Embryonic facial prominence (tissue), 1 donor: ENCODE data around the gene BRPF3.
"Not testable (repeated sequence)": the region's sequence is repeated elsewhere in the genome, so short reads cannot be mapped to it uniquely, and the experiment has no call there.

ENCODE experiments used
- DNase-seq: peaks from one replicate; pipeline ENCODE4 v3.0.0-alpha.2; 2016; ENCODE audit errors: extremely low spot score

Gene BRPF3

DNA sequence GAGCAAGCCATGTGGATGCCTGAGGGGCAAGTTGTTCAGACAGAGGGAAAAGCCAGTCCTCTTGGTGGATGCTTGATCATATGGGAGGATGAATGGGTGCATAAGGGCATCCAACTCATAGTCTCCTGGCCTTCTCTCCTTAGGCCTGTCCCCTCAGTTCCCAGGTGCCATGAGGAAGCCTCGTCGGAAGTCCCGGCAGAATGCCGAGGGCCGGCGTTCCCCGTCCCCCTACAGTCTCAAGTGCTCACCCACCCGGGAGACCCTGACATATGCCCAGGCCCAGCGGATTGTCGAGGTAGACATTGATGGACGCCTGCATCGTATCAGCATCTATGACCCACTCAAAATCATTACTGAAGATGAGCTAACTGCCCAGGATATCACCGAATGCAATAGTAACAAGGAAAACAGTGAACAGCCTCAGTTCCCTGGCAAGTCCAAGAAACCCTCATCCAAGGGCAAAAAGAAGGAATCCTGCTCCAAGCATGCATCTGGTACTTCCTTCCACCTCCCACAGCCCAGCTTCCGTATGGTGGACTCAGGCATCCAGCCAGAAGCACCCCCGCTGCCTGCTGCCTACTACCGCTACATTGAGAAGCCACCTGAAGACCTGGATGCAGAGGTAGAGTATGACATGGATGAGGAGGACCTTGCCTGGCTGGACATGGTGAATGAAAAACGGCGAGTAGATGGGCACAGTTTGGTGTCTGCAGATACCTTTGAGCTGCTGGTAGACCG lies 3.8 kb downstream of the BRPF3 start:
- DNase-seq: no peak

DNA sequence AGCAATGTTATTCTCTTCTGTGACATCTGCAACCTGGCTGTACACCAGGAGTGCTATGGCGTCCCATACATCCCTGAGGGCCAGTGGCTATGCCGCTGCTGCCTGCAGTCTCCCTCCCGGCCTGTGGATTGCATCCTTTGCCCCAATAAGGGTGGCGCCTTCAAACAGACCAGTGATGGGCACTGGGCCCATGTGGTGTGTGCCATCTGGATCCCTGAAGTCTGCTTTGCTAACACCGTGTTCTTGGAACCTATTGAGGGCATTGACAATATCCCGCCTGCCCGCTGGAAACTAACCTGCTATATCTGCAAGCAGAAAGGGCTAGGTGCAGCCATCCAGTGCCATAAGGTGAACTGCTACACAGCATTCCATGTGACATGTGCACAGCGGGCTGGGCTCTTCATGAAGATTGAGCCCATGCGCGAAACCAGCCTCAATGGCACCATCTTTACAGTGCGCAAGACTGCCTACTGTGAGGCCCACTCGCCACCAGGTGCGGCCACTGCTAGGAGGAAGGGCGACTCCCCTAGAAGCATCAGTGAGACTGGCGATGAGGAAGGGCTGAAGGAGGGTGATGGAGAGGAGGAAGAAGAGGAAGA lies 4.6 kb downstream of the BRPF3 start:
- DNase-seq: no peak

GRCh38 chr6:36201612-36202011 lies 5.1 kb downstream of the BRPF3 start:
- no peak for DNase-seq

- DNase-seq: no peak
These were observed 5.6 kb downstream of the BRPF3 start for GRCh38 chr6:36202101-36202500.

GRCh38 chr6:36204068-36204753 lies 7.7 kb downstream of the BRPF3 start:
- DNase-seq: no peak

- DNase-seq: no peak
These were observed 10.6 kb downstream of the BRPF3 start for GRCh38 chr6:36207155-36207554.

- no peak for DNase-seq
These were observed 13.1 kb downstream of the BRPF3 start for GRCh38 chr6:36209606-36210005.

- no peak for DNase-seq
These were observed 13.6 kb downstream of the BRPF3 start for GRCh38 chr6:36210182-36210581.

DNA sequence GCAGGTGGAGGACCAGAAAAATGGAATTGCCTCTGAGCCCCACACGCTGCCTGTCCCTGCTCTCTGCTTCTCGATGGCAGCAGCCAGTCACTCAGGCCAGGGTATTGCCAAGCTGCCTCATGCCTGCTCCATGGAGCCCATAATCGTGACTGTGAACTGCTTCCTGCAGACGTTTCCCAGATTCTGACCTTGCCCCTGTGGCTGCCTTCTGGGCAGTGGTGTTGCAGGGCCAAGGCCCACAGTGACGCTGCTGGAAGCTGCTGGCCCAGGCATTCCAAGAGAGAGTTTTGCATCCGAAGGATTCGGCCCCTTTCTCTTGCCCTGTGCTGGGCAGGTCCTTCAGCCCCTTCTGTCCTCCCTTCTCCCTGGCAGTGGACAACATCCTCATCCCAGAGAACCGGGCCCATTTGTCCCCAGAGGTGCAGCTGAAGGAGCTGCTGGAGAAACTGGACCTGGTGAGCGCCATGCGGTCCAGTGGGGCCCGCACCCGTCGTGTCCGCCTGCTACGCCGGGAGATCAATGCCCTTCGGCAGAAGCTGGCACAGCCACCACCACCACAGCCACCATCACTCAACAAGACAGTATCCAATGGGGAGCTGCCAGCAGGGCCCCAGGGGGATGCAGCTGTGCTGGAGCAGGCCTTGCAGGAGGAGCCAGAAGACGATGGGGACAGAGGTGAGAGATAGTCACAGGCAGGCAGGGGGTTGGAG lies 14.5 kb downstream of the BRPF3 start:
- DNase-seq: no peak

GRCh38 chr6:36216559-36216958 lies 20.0 kb downstream of the BRPF3 start:
- DNase-seq: no peak

GRCh38 chr6:36217188-36217587 lies 20.6 kb downstream of the BRPF3 start:
- no peak for DNase-seq

DNA sequence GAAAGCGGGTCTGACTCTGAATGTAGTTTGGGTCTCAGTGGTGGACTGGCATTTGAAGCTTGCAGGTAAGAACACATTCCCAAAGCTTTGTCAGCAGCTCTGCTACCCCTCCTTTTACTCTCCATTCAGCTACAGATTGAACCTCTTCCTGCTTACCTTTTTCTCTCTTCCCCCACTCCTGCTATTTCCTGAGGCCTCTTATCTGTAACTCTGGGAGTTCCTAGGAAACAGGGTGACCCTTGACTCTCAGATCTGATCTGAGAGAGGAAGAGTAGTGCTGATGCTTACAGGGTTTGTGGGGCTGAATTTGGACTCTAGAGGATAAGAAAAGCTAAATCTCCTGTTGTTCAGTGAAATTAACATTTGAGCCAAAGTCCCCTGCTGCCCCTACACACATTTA lies 21.4 kb downstream of the BRPF3 start:
- no peak for DNase-seq

- not testable (repeated sequence) for DNase-seq
These were observed 22.0 kb downstream of the BRPF3 start for GRCh38 chr6:36218516-36218915.

GRCh38 chr6:36219081-36219480 lies 22.5 kb downstream of the BRPF3 start:
- DNase-seq: no peak

GRCh38 chr6:36220226-36220625 lies 23.7 kb downstream of the BRPF3 start:
- no peak for DNase-seq

DNA sequence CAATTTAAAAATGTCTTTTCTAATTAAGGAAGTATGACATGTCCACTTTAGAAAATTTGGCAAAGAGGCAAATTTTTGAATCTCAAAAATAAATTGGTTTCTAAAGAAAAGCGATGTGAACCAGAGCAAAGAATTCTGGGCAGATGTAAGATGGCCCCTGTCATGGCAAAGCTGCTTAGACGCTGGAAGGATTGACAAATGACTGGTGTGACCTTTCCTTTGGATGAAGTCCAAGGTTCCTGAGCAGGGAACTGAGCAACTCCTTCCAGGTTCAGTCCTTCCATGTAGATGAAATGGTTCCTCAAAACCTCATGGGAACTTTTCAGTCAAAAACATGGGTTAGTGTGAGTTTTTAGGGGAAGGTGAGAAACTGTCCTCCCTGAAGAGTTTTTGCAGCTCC lies 25.1 kb downstream of the BRPF3 start:
- DNase-seq: no peak

GRCh38 chr6:36222924-36223323 lies 26.4 kb downstream of the BRPF3 start:
- no peak for DNase-seq

DNA sequence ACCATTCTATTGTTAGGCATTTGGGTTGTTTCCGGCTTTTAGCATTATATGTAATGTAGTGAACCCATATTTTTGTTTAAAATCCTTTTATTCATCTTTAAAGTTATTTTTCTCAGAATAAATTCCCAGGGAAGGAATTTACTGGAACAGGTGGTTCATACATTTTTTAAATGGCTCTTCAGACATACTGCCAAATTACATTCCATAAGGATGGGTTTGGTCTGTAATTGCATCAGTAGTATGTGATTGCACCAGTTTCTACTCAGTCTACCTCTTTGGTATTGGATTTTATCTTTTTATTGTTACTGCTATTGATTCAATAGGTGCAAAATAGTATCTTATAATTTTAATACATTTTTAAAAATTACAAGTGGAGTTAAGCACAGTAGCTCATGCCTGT lies 27.2 kb downstream of the BRPF3 start:
- DNase-seq: no peak

GRCh38 chr6:36224918-36225461 lies 28.4 kb downstream of the BRPF3 start:
- no peak for DNase-seq

- DNase-seq: no peak
These were observed 30.0 kb downstream of the BRPF3 start for GRCh38 chr6:36226438-36227047.

DNA sequence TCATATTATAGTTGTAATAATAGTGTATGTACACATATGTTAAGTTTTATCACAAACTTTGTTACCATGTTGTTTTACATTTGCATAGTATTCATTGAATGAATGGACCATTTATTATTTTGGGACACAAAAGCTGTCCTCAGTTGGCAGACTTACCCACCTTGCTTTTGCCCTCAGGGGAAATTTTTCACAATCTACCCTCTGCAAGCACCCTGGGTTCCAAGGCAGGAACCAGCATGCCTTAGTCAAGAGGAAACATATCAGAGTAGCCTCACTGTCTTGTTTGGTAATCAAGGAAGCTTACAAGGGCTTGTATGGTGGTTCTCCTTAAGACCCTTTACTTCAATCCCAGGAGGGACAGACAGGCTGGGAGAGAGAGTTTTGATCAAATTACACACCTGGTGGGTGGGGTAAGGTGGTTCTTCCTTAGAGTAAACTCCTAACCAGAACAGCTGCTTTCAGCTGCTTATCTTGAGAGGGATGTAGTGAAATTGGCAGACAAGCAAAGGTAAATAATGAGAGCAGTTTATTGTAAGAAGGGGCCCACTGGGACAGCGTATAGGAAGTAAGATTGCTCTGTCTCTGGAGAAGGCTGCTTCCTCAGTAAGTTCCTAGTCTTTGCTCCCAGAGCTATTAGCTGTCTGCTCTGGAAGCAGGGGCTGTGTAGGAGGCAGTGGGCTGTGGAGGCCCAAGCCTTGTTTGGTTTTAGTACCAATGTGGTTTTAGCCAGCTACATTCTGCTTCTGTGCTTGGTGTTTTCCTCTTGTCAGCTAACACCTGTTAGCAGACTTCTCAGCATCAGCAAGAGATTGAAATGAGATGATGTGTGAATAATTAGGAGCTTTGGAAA lies 31.1 kb downstream of the BRPF3 start:
- DNase-seq: no peak
